Measurements from ENCODE around the gene VDAC1. TPM values are rescaled to one million over a fixed set of nuclear protein-coding genes. Genes with fewer than 3 reads are reported as not detected.
"Not testable (repeated sequence)": the region's sequence is repeated elsewhere in the genome, so short reads cannot be mapped to it uniquely, and the experiment has no call there.

The VDAC1 gene
- total RNA-seq, 1 donor from 2014 or later: 218 TPM

DNA sequence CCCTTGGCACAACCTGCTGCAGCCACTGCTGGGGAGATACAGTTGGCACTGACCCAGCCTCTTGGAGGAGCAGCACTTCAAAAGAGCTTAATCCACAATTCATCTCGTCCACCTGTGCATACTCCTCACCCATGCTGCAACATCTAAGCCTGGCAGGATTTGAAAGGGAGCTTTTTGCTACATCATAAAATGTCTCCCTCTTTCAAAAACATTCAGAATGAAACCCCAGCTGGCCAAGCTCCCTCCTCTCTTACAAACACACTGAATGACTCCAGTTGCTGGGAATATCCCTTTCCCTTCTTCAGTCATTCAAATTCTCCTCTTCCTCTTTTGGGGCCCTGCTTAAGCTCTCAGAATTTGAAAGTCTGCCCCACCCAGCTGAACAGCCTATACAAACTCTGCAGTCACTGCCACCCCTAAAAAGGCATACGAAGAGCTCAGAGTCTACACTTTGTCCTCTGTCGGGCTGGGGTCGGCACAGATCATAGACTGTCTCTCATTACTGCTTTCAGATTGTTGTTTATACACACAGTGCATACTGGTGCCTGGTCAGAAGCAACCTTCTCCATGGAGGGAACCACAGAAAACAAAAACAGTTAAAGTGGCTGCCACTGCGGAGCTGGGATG, 27.5 kb downstream of the VDAC1 start:
- Mint-ChIP-seq H3K4me1 (no peaks in the 10 kb centered on the region), H3K36me3 (ENCODE audit: low read depth) (no peaks in the 10 kb centered on the region), H3K27me3 (ENCODE audit: low read depth) (no peaks in the 10 kb centered on the region), H3K4me3 (no peak overlapping the region), H3K27ac (ENCODE audit: unreplicated experiment) (no peak overlapping the region), H3K9me3 (no peaks in the 10 kb centered on the region)
- TF ChIP-seq, protein P1, sequence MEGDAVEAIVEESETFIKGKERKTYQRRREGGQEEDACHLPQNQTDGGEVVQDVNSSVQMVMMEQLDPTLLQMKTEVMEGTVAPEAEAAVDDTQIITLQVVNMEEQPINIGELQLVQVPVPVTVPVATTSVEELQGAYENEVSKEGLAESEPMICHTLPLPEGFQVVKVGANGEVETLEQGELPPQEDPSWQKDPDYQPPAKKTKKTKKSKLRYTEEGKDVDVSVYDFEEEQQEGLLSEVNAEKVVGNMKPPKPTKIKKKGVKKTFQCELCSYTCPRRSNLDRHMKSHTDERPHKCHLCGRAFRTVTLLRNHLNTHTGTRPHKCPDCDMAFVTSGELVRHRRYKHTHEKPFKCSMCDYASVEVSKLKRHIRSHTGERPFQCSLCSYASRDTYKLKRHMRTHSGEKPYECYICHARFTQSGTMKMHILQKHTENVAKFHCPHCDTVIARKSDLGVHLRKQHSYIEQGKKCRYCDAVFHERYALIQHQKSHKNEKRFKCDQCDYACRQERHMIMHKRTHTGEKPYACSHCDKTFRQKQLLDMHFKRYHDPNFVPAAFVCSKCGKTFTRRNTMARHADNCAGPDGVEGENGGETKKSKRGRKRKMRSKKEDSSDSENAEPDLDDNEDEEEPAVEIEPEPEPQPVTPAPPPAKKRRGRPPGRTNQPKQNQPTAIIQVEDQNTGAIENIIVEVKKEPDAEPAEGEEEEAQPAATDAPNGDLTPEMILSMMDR (conservative IDR thresholded peaks at IDR 0.05): no peak
- DNase-seq (ENCODE audit: low read depth, low spot score): no peak

DNA sequence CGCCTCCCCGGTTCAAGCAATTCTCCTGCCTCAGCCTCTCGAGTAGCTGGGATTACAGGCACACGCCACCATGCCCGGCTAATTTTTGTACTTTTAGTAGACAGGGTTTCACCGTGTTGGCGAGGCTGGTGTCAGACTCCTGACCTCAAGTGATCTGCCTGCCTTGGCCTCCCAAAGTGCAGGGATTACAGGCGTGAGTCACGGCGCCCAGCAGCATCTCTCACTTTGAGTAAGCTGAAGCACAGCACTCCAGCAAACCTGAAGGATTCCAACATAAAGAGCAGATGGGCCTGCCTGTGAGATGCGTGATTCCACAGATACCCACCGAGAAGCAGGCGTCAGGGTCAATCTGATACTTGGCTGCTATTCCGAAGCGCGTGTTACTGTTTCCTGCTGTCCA, 29.2 kb downstream of the VDAC1 start:
- not testable (repeated sequence) for H3K36me3 Mint-ChIP-seq (ENCODE audit: low read depth); DNase-seq (ENCODE audit: low read depth, low spot score); H3K4me1 Mint-ChIP-seq; H3K4me3 Mint-ChIP-seq; H3K27ac Mint-ChIP-seq (ENCODE audit: unreplicated experiment); H3K27me3 Mint-ChIP-seq (ENCODE audit: low read depth); H3K9me3 Mint-ChIP-seq

GRCh38 chr5:133974142-133974541, 30.6 kb downstream of the VDAC1 start:
- H3K36me3 Mint-ChIP-seq (ENCODE audit: low read depth): no peaks in the 10 kb centered on the region
- H3K9me3 Mint-ChIP-seq: no peaks in the 10 kb centered on the region
- no peak overlapping the region for H3K27ac Mint-ChIP-seq (ENCODE audit: unreplicated experiment)
- TF ChIP-seq, protein P1 (conservative IDR thresholded peaks at IDR 0.05): no peak
- H3K27me3 Mint-ChIP-seq (ENCODE audit: low read depth): no peaks in the 10 kb centered on the region
- DNase-seq (ENCODE audit: low read depth, low spot score): no peak
- H3K4me1 Mint-ChIP-seq: peaks cover 11% of the 10 kb centered on the region
- no peak overlapping the region for H3K4me3 Mint-ChIP-seq

- Mint-ChIP-seq H3K36me3 (ENCODE audit: low read depth) (no peaks in the 10 kb centered on the region), H3K4me3 (peak overlapping the region; percentile 99), H3K27me3 (ENCODE audit: low read depth) (no peaks in the 10 kb centered on the region), H3K4me1 (peaks cover 33% of the 10 kb centered on the region), H3K9me3 (no peaks in the 10 kb centered on the region), H3K27ac (ENCODE audit: unreplicated experiment) (no peak overlapping the region)
- TF ChIP-seq, protein P1 (conservative IDR thresholded peaks at IDR 0.05): no peak
- DNase-seq (ENCODE audit: low read depth, low spot score): no peak
These were observed 34.4 kb downstream of the VDAC1 start for GRCh38 chr5:133970325-133970909.

- Mint-ChIP-seq H3K27ac (ENCODE audit: unreplicated experiment) (peak overlapping the region; percentile 64), H3K27me3 (ENCODE audit: low read depth) (no peaks in the 10 kb centered on the region), H3K4me3 (peak overlapping the region; percentile 99), H3K36me3 (ENCODE audit: low read depth) (no peaks in the 10 kb centered on the region), H3K9me3 (no peaks in the 10 kb centered on the region), H3K4me1 (peaks cover 37% of the 10 kb centered on the region)
- peak; percentile 5 for DNase-seq (ENCODE audit: low read depth, low spot score)
- TF ChIP-seq, protein P1 (conservative IDR thresholded peaks at IDR 0.05): no peak
These were observed 35.0 kb downstream of the VDAC1 start for GRCh38 chr5:133969654-133970324.
